SH-SY5Y (cell line): Measurements from ENCODE around the gene TIPIN.

Experiments
- GATA2 ChIP-seq: IDR thresholded peaks from 2 replicates; pipeline ENCODE4 v1.6.1; 2011; ENCODE audit warnings: mild to moderate bottlenecking, low read depth, low read length
- GATA3 ChIP-seq: IDR thresholded peaks from 2 replicates; pipeline ENCODE4 v1.6.1; 2011; ENCODE audit warnings: low read depth, mild to moderate bottlenecking, low read length, moderate library complexity

The TIPIN gene, protein sequence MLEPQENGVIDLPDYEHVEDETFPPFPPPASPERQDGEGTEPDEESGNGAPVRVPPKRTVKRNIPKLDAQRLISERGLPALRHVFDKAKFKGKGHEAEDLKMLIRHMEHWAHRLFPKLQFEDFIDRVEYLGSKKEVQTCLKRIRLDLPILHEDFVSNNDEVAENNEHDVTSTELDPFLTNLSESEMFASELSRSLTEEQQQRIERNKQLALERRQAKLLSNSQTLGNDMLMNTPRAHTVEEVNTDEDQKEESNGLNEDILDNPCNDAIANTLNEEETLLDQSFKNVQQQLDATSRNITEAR

DNA sequence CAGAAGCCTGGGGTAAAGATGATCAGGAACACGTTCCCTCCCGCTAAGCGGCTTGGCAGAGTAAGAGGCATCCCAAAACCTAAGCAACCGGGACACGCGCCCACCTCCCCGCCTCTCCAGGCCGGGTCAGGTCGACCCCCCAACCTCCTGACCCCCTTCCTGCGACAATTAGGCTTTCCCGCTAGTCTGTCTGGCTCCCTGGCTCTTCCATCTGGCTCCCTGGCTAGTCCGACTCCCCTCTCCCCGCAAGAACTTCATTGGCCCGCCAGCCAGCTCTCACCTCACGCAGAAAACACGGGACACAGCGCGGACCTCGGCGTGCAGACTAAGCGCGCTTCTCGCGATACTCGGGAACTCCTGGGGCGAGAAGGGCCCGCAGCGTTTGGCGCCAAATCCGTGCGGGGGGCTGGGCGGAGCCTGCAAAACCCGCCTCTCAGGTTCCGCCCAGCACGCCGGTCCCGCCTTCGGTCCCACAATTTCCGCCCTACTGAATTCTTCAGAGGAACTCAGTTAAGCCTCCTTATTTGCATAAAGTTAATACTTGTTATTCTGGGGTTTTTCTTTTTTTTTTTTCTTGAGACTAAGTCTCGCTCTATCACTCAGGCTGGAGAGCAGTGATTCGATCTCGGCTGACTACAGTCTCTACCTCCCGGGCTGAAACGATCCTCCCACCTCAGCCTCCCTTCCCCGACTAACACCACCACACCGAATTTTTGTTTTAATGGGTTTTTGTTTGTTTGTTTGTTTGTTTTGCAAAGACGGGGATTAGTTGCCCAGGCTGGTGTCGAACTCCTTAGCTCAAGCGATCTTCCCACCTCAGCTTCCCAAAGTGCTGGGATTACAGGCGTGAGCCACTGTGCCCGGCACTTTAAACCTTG, at the start of gene TIPIN:
Gene TIPIN (minus strand): TSS at position 327 of the 878 bp plus-strand sequence. CDS start 3,738 bp downstream, outside the sequence.
- TF ChIP-seq GATA3 (no peak), GATA2 (no peak)

DNA sequence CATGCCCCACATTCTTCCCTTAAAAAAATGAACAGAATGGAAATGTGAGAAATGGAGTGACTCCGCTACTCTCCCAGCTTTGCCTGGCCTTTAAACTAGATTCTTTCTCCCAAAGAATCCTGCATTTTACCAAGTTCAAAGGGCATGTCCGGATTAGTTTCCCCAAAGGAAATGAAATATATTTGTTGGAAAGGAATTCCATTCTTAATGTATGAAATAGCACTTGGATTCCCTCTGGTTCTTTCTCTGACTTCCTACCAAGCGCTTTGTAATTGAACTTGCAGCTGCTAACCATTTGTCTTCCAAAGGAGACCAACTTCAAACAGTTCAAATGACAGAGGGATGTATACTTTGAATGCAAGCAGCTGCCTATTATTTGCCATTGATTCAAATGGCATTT, 49.1 kb upstream of the TIPIN start:
- no peak for TF ChIP-seq GATA2
- TF ChIP-seq GATA3 = no peak

DNA sequence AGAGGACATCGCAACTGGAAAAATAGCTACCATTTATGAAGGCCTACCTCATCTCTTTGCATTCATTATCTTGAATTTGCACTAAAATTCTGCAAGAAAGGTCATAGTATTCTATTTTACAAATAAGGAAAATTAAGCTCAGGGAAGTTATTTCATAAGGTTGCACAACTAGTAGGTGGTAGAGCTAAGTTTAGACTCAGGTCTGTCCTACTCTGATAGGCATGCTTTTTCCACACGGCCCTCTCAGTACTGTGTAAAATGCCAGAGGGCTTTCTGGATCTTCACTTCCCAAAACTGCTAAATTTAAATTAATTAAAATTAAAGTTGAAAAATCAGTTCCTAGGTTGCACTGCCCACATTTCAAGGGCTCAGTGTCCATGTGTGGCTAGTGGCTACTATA, 48.5 kb upstream of the TIPIN start:
- no peak for TF ChIP-seq GATA3
- no peak for TF ChIP-seq GATA2

DNA sequence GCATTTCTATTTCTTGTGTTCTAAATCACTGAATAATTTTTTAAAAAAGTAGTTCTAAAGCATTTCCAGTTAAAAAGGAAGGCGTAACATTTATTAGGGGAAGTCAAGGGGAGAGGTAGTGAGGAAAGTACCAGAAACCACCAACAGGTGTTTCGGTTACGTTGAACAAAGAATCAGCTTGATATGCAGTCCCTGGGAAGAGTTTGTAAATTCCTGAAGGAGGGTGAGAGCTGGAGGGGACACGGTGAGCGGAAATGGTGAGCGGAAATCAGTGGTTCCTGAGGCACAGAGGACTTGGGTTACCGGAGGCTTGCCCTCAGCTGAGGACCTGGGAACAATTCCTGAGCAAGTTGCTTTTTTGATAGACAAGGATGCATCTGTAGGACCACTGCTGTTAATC, 48.0 kb upstream of the TIPIN start:
- TF ChIP-seq GATA2 = no peak
- TF ChIP-seq GATA3 = no peak

DNA sequence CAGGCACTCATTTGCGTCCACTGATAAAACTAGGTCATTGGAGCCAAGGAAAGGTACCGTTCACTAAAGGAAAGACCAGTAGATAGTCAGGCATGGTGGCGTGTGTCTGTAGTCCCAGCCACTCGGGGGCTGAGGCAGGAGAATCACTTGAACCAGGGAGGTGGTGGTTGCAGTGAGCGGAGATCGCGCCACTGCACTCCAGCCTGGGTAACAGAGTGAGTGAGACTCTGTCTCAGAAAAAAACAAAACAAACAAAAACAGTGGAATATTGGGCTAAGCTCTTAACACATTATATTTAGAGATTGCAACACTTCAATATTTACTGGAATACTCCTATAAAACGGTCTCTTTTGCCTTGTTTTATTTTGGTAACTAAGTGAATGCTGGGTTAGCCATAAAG, 47.6 kb upstream of the TIPIN start:
- TF ChIP-seq GATA3 (no peak), GATA2 (no peak)

DNA sequence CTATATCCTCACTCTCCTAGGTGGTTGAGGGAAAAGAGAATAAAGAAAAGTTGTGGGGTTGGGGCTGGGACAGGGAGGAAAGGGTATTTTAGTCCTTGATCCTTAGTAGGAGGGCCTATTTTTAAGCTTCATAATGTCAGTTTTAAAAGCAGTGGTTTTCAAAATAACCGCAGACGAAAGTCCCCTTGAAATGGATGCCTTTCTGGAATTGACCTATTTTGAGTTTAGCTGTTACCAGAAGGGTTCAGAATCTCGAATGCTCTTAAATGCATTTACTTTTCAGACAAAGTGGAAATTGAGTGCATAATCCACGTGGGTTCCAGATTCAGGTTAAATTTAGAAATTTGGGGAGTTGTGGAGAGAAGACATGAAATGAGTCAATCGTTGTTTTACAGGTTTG, 46.8 kb upstream of the TIPIN start:
- TF ChIP-seq GATA2 = no peak

DNA sequence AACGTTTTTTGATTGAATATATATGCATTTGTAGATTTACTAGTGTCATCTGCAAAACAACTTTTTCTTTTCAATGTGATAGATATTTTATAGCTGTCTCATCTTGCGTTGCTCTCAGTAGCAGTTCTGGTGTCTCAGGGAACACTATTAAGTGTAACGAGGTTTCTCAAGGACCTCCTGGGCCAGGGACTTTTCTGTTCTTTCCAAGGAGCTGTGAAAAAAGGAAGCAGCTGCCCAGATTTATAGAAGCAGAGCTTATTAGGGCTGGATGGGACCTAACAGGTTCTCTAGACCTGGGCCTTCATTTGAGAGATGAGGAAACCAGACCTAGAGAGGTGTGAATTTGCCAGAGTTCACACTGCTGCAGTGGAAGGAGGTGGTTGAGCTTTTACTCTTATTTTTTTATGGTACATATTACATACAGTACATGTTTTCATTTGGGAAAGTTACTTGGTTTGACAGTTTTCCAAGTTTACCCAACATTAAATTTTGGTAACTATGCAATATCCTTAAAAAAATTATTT, 46.3 kb upstream of the TIPIN start:
- no peak for TF ChIP-seq GATA2
- TF ChIP-seq GATA3 = no peak

DNA sequence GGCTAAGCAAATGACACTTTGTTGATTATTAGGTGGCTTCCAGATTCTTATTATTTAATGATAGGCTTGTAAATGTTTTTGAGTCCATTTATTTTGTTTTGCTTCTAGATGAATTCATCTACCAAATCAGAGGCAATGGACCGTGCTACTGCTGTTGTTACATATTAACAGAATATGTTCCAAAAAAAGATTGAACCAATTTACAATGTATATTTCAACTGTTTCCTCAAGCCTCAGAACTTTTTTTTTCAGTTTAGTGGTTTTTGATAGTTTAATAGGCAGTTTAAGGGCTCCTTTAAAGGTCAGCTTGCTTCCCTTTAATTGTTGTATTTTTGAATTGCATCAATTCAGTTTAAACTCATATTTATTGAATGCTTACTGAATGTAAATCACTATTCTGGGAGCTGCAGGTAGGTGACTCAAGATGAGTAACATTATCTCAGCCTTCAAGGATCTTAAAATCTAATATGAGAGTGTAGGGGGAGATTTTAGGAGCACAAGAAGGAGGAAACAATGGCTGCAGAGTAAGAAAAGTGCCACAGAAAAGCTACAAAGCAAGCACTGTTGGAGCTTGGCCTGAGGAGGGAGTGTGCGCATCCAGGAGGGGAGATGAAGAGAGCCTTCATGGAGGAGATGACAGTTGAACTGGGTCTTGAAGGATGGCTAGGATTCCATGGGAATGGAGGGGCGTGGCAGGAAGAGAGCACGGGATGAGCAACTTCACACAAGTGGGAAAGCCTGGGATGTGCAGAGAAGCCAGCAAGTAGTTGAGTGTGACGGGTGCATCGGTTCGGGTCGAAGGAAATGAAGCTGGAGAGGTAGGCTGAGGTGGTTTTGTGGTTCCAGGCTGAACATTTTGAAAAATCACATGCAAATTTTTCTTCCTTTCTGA, 44.9 kb upstream of the TIPIN start:
- TF ChIP-seq GATA3 (no peak), GATA2 (no peak)

DNA sequence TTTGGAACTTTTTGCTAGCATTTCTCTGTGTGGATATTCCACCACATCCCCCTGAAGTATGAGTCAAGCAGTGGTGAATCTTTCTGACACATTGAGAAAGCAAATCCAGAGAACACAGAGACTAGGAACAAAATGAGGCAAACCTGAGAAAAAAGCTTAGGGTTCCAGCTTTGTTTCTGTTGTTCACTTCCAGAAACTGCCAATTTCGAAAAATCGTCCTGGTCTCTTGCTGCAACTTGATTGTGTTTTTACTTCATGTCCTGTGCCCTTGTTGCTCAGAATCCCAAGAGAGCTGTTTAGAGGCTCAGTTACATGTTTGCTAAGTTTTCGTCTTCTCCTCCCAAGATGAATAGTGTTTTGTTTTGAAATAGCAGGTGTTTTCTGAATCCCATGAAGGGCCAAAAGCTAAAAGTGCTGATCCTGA, 43.9 kb upstream of the TIPIN start:
- TF ChIP-seq GATA2 (no peak), GATA3 (no peak)

DNA sequence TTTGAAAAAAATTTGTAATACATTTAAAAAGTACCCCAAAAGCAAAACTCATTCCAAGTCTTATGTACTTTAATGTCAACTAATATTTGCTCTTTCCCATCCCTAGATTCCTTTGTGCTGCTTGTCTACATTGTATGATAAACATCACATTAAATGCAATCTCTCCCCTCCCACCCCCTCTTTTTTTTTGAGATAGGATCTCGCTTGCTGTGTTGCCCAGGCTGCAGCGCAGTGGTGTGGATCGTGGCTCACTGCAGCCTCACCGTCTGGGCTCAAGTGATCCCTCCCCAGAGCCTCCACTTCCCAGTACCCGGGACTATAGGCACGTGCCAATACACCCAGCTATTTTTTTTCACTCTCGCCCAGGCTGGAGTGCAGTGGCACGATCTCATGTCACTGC, 42.8 kb upstream of the TIPIN start:
- peak; percentile 96 for TF ChIP-seq GATA2
- peak; percentile 88 for TF ChIP-seq GATA3

DNA sequence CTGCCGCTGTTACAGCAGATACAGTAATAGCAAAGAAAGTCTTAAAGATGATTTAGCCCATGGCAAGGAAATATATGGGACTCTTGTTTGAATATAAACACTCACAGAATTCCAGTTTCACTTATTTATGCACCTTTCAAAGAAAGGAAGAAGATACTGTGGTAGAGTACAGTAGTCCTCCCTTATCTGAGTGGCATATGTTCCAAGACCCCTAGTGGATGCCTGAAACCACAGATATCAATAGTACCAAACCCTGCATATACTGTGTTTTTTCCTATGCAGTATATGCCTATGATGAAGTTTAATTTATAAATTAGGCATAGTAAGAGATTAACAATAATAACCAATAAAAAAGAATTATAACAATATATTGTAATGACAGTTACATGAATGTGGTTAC, 38.4 kb upstream of the TIPIN start:
- TF ChIP-seq GATA3 (no peak), GATA2 (no peak)

DNA sequence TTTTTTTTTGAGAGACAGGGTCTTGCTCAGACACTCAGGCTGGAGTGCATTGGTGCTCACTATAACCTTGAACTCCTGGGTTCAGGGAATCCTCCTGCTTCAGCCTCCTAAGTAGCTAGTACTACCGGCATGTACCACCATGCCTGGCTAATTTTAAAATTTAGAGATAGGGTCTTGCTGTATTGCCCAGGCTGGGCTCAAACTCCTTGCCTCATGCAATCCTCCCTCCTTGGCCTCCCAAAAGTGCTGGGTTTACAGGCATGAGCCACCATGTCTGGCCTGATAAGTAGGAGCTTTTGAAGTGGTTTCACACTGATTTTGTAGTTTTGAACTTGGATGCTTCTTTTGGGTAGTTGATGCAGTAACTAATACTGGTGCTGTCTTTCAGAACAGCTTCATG, 38.0 kb upstream of the TIPIN start:
- no peak for TF ChIP-seq GATA2
- no peak for TF ChIP-seq GATA3

DNA sequence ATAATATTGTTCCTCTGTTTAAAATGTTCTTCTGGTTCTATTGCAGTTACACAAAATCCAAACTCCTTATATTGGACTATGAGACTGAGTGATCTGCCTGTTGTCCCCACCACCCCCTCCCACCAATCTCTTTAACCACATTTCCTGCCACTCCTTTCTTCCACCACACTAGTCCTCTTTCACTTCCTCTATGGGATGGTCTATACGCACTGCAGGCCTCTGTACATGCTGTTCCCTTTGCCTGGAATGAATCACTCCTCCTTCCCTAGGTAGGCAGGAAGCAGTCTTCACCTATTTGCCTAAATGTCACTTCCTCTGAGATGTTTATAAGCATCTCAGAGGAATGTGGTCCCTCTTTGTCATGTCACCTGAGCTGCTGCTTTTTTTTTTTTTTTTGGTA, 34.2 kb upstream of the TIPIN start:
- TF ChIP-seq GATA2 = no peak
- no peak for TF ChIP-seq GATA3

DNA sequence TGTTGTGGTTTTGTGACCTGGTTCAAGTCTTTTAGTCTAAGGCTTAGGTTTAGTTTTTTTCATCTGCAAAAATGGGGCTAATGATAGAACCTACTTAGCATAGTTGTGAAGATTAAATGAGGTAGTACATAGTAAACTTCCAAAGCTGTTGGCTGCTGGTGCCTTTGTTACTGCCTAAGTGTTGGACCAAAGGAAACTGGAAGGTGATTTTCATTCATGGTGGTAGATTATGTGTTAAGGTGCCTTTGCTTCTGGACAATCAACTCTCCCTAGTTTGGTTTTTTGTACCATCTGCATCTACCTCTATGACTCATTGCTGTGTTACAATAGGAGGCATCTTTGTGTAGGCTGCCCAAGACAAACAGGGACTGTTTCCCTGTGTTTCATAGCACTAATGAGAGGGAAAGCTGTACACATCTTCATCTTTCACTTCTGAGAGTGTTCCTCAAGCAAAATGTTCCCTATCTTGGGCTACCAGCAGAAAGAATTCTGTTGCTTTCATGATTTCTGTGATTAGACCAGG, 33.4 kb upstream of the TIPIN start:
- TF ChIP-seq GATA3 (no peak), GATA2 (no peak)
